Measurements from ENCODE around the gene SNRPB2.

Gene SNRPB2

GRCh38 chr20:16732506-16733152 is 2.8 kb downstream of the SNRPB2 start:
- TF ChIP-seq FOXP2 (optimal IDR thresholded peaks at IDR 0.05; ENCODE audit: borderline replicate concordance, extremely low read depth, extremely low read length, insufficient read depth) (no peak), SIN3A (IDR thresholded peaks at IDR 0.05; ENCODE audit: borderline replicate concordance, insufficient read depth, low read length) (no peak), TAF1 (IDR thresholded peaks at IDR 0.05; ENCODE audit: borderline replicate concordance, insufficient read depth, low read length) (no peak), POLR2AphosphoS5 (IDR thresholded peaks at IDR 0.05; ENCODE audit: low read depth, low read length) (no peak)
- TF ChIP-seq, protein P1, sequence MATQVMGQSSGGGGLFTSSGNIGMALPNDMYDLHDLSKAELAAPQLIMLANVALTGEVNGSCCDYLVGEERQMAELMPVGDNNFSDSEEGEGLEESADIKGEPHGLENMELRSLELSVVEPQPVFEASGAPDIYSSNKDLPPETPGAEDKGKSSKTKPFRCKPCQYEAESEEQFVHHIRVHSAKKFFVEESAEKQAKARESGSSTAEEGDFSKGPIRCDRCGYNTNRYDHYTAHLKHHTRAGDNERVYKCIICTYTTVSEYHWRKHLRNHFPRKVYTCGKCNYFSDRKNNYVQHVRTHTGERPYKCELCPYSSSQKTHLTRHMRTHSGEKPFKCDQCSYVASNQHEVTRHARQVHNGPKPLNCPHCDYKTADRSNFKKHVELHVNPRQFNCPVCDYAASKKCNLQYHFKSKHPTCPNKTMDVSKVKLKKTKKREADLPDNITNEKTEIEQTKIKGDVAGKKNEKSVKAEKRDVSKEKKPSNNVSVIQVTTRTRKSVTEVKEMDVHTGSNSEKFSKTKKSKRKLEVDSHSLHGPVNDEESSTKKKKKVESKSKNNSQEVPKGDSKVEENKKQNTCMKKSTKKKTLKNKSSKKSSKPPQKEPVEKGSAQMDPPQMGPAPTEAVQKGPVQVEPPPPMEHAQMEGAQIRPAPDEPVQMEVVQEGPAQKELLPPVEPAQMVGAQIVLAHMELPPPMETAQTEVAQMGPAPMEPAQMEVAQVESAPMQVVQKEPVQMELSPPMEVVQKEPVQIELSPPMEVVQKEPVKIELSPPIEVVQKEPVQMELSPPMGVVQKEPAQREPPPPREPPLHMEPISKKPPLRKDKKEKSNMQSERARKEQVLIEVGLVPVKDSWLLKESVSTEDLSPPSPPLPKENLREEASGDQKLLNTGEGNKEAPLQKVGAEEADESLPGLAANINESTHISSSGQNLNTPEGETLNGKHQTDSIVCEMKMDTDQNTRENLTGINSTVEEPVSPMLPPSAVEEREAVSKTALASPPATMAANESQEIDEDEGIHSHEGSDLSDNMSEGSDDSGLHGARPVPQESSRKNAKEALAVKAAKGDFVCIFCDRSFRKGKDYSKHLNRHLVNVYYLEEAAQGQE (IDR thresholded peaks at IDR 0.05; ENCODE audit: insufficient read depth in 1 of 2, low read depth in 2 of 2, low read length in 2 of 2): no peak

DNA sequence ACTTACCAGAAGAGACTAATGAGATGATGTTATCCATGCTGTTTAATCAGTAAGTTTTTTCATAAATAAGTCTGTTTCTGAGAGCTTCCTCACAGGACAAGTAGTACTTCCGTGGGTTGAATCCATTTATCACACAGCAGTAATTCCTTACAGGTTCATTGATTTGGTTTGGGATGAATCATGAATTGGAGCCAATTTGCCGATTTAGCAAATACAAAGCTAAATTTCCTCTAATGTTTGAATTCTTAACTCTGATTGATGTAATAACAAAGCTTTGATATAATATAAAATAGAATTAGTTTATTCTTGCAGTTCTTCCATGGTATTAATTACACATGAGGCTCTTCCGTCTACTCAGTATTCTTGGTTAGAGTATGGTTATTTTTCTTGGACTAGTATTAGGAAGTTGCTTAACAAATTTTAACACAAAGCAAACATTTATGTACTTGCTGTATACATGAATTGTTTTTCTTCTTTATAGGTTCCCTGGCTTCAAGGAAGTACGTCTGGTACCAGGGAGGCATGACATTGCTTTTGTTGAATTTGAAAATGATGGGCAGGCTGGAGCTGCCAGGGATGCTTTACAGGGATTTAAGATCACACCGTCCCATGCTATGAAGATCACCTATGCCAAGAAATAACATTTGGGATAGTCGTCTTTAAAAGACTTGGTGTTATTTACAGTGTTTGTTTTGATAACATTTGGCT is 10.7 kb downstream of the SNRPB2 start:
- TF ChIP-seq POLR2AphosphoS5 (IDR thresholded peaks at IDR 0.05; ENCODE audit: low read depth, low read length) (no peak), SIN3A (IDR thresholded peaks at IDR 0.05; ENCODE audit: borderline replicate concordance, insufficient read depth, low read length) (no peak), TAF1 (IDR thresholded peaks at IDR 0.05; ENCODE audit: borderline replicate concordance, insufficient read depth, low read length) (no peak), FOXP2 (optimal IDR thresholded peaks at IDR 0.05; ENCODE audit: borderline replicate concordance, extremely low read depth, extremely low read length, insufficient read depth) (no peak)
- TF ChIP-seq, protein P1 (IDR thresholded peaks at IDR 0.05; ENCODE audit: insufficient read depth in 1 of 2, low read depth in 2 of 2, low read length in 2 of 2): no peak

DNA sequence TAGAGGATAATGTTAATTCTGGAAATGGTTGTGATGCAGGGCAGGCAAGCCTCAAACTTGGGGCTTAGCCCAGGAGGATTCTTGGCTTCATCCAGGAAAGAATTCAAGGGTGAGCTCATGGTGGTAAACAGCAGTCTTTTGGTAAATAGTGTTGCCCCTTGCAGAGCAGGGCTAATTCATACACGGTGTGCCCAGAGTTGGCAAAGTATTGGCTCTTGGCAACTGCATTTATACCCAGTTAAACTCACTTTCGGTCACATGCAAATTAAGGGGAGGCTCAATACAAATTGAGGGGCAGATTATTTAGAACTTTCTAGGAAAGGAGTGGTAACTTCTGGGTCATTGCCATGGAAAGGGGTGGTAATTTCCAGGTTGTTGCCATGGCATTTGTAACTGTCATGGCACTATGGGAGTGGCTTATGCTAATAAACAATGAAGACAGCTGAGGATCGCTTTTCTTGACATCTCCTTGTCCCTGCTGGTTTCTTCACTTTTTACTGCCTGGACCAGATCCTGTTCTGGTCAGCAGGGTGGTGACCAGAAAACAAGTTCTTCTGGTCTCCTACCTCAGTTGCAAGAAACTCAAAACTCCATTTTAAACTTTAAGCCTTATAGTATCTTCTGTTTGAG is 14.5 kb downstream of the SNRPB2 start:
- TF ChIP-seq FOXP2 (optimal IDR thresholded peaks at IDR 0.05; ENCODE audit: borderline replicate concordance, extremely low read depth, extremely low read length, insufficient read depth): no peak

GRCh38 chr20:16745204-16745603 is 15.4 kb downstream of the SNRPB2 start:
- TF ChIP-seq TAF1 (IDR thresholded peaks at IDR 0.05; ENCODE audit: borderline replicate concordance, insufficient read depth, low read length) (no peak), FOXP2 (optimal IDR thresholded peaks at IDR 0.05; ENCODE audit: borderline replicate concordance, extremely low read depth, extremely low read length, insufficient read depth) (no peak), SIN3A (IDR thresholded peaks at IDR 0.05; ENCODE audit: borderline replicate concordance, insufficient read depth, low read length) (no peak), POLR2AphosphoS5 (IDR thresholded peaks at IDR 0.05; ENCODE audit: low read depth, low read length) (no peak)
- TF ChIP-seq, protein P1 (IDR thresholded peaks at IDR 0.05; ENCODE audit: insufficient read depth in 1 of 2, low read depth in 2 of 2, low read length in 2 of 2): no peak

- no peak for TF ChIP-seq TAF1 (IDR thresholded peaks at IDR 0.05; ENCODE audit: borderline replicate concordance, insufficient read depth, low read length)
- no peak for TF ChIP-seq POLR2AphosphoS5 (IDR thresholded peaks at IDR 0.05; ENCODE audit: low read depth, low read length)
- no peak for TF ChIP-seq SIN3A (IDR thresholded peaks at IDR 0.05; ENCODE audit: borderline replicate concordance, insufficient read depth, low read length)
- no peak for TF ChIP-seq FOXP2 (optimal IDR thresholded peaks at IDR 0.05; ENCODE audit: borderline replicate concordance, extremely low read depth, extremely low read length, insufficient read depth)
- TF ChIP-seq, protein P1 (IDR thresholded peaks at IDR 0.05; ENCODE audit: insufficient read depth in 1 of 2, low read depth in 2 of 2, low read length in 2 of 2): no peak
These were observed 17.5 kb downstream of the SNRPB2 start for GRCh38 chr20:16747291-16747811.

Measured in PFSK-1 (cell line).